ENCODE data around the gene PIK3AP1.

DNA sequence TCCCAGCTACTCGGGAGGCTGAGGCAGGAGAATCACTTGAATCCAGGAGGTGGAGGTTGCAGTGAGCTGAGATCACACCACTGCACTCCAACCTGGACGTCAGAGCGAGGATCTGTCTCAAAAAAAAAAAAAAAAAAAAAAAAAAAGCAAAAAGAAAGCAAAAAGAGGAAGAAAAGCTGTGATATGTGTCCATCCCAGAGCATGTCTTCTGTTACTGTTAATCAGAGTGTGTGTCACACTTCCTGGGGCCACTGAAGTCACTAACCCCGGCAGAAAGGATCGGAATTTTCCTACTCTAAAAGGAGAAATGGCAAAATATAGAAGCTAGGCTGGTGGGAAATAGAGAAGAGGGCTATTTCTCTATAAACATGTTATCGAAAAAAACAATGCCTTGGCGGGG, 11.9 kb downstream of the PIK3AP1 start:
- TF ChIP-seq, protein P1, sequence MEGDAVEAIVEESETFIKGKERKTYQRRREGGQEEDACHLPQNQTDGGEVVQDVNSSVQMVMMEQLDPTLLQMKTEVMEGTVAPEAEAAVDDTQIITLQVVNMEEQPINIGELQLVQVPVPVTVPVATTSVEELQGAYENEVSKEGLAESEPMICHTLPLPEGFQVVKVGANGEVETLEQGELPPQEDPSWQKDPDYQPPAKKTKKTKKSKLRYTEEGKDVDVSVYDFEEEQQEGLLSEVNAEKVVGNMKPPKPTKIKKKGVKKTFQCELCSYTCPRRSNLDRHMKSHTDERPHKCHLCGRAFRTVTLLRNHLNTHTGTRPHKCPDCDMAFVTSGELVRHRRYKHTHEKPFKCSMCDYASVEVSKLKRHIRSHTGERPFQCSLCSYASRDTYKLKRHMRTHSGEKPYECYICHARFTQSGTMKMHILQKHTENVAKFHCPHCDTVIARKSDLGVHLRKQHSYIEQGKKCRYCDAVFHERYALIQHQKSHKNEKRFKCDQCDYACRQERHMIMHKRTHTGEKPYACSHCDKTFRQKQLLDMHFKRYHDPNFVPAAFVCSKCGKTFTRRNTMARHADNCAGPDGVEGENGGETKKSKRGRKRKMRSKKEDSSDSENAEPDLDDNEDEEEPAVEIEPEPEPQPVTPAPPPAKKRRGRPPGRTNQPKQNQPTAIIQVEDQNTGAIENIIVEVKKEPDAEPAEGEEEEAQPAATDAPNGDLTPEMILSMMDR (IDR thresholded peaks at IDR 0.05), result no peak
- no peak for TF ChIP-seq POLR2A (IDR thresholded peaks at IDR 0.05)
- no peak for TF ChIP-seq POLR2AphosphoS5 (IDR thresholded peaks at IDR 0.05; ENCODE audit: insufficient read depth in 1 of 2, low read depth in 1 of 2)
